Fibroblast of lung (primary cell): ENCODE measurements around the gene SLC35F3.

ENCODE experiments used
- CTCF ChIP-seq, 2 donors: IDR thresholded peaks in 1 of 2; conservative IDR thresholded peaks in 1 of 2; 1 replicate in 1 of 2; 2 replicates in 1 of 2; pipeline ENCODE4 v1.5.1; 2011 to 2012; ENCODE audit warnings: low read length in 2 of 2, control low read depth in 1 of 2, inconsistent platforms in 1 of 2, low read depth in 1 of 2, mild to moderate bottlenecking in 1 of 2
- EZH2 ChIP-seq: IDR thresholded peaks from 2 replicates; pipeline ENCODE4 v1.5.1; 2012; ENCODE audit warnings: low read length, control low read depth, mild to moderate bottlenecking; ENCODE audit errors: missing control alignments

GRCh38 chr1:234244482-234244881, 340.0 kb downstream of the SLC35F3 start:
- TF ChIP-seq CTCF (conservative IDR thresholded peaks at IDR 0.05 in 1 of 2, IDR thresholded peaks at IDR 0.05 in 1 of 2; ENCODE audit: low read depth in 1 of 2, low read length in 2 of 2) = no peak
- no peak for TF ChIP-seq EZH2
